Colonic mucosa (tissue), 4 donors: ENCODE data around the gene WNK2. TPM values are rescaled to one million over a fixed set of nuclear protein-coding genes. Genes with fewer than 3 reads are reported as not detected.
A peak's percentile ranks its signal among the peaks of the same experiment; 100 is the strongest.
"Not testable (repeated sequence)": the region's sequence is repeated elsewhere in the genome, so short reads cannot be mapped to it uniquely, and the experiment has no call there.

Experiments
- DNase-seq: peaks from one replicate; pipeline ENCODE4 v3.0.0-alpha.2; 2020
- H3K27ac ChIP-seq: fragments of 200-600 bp; one replicate; pipeline ENCODE4 v1.8.0; 2021
- H3K27me3 ChIP-seq: fragments of 200-600 bp; one replicate; pipeline ENCODE4 v1.8.0; 2021
- H3K36me3 ChIP-seq: fragments of 200-600 bp; one replicate; pipeline ENCODE4 v1.8.0; 2021
- H3K4me1 ChIP-seq: fragments of 200-600 bp; one replicate; pipeline ENCODE4 v1.8.0; 2021; ENCODE audit warnings: mild to moderate bottlenecking
- H3K4me3 ChIP-seq: fragments of 200-600 bp; one replicate; pipeline ENCODE4 v1.8.0; 2021
- H3K9ac ChIP-seq, 2 donors: one replicate each; pipeline ENCODE4 v1.7.0; 2013; ENCODE audit warnings: control low read depth in 2 of 2, low read depth in 2 of 2, low read length in 2 of 2
- H3K9me3 ChIP-seq: fragments of 200-600 bp; one replicate; pipeline ENCODE4 v1.8.0; 2021
- CTCF ChIP-seq: fragments of 200-600 bp; IDR thresholded peaks from one replicate; pipeline ENCODE4 v1.8.0; 2022; ENCODE audit warnings: antibody characterized with exemption, mild to moderate bottlenecking
- intact Hi-C: fragments of 100-400 bp; cut with DNase I; formaldehyde crosslinking; loops from one replicate; pipeline ENCODE4 v1.14.1; 2022
- total RNA-seq, 2 donors: library from RNA; stranded (reverse); fragmentation: NEBNext Ultra II Directional in 1 of 2; extraction: Animal tissue kit (Norgen Biotek cat#: 25700) in 1 of 2; gene quantifications; one replicate each; pipeline ENCODE4 v1.2.1, GENCODE V29; 2021
- donor health status: healthy.
- donor health status: DM: no; HTN: no; CAD: no.
- donor health status: DM: no; HTN: no; CAD: no.

Gene WNK2
- total RNA-seq, 2 donors from 2014 or later, result 161 to 238 TPM

GRCh38 chr9:93139365-93140182 is 44.4 kb upstream of the WNK2 start:
- TF ChIP-seq CTCF, result no peak
- Histone ChIP-seq H3K27me3 (no peaks in the 10 kb centered on the region), H3K9me3 (no peaks in the 10 kb centered on the region), H3K4me1 (peaks cover 5% of the 10 kb centered on the region), H3K4me3 (no peak overlapping the region), H3K36me3 (no peaks in the 10 kb centered on the region), H3K27ac (no peak overlapping the region), H3K9ac (no peak overlapping the region)
- intact Hi-C loops, result no loop called here
- DNase-seq, result no peak

GRCh38 chr9:93141771-93142483 is 42.0 kb upstream of the WNK2 start:
- no peak overlapping the region for H3K9ac ChIP-seq
- DNase-seq, result no peak
- H3K27ac ChIP-seq, result no peak overlapping the region
- H3K9me3 ChIP-seq, result no peaks in the 10 kb centered on the region
- H3K4me1 ChIP-seq, result no peaks in the 10 kb centered on the region
- no peak for TF ChIP-seq CTCF
- H3K4me3 ChIP-seq, result no peak overlapping the region
- H3K27me3 ChIP-seq, result no peaks in the 10 kb centered on the region
- H3K36me3 ChIP-seq, result no peaks in the 10 kb centered on the region
- intact Hi-C loops, result no loop called here

- H3K27me3 ChIP-seq, result no peaks in the 10 kb centered on the region
- no peaks in the 10 kb centered on the region for H3K36me3 ChIP-seq
- H3K9ac ChIP-seq, result no peak overlapping the region
- no peaks in the 10 kb centered on the region for H3K9me3 ChIP-seq
- intact Hi-C loops, result no loop called here
- peak; percentile 58 for DNase-seq
- H3K27ac ChIP-seq, result no peak overlapping the region
- H3K4me3 ChIP-seq, result no peak overlapping the region
- TF ChIP-seq CTCF, result no peak
- H3K4me1 ChIP-seq, result no peaks in the 10 kb centered on the region
Measured at GRCh38 chr9:93143830-93144530, 40.0 kb upstream of the WNK2 start.

DNA sequence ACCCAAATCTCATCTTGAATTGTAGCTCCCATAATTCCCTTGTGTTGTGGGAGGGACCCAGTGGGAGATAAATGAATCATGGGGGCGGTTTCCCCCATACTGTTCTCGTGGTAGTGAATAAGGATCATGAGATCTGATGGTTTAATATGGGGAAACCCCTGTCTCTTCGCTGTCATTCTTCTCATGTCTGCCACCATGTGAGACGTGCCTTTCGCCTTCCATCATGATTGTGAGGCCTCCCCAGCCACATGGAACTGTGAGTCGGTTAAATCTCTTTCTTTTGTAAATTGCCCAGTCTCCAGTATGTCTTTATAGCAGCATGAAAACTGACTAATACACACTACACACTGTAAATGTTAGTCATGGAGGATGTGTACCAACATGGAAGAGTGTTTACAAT is 37.2 kb upstream of the WNK2 start:
- H3K27me3 ChIP-seq, H3K4me1 ChIP-seq, H3K9ac ChIP-seq, DNase-seq, H3K9me3 ChIP-seq, H3K36me3 ChIP-seq, intact Hi-C loops, H3K4me3 ChIP-seq, H3K27ac ChIP-seq: not testable (repeated sequence)

GRCh38 chr9:93147632-93148031 is 36.3 kb upstream of the WNK2 start:
- Histone ChIP-seq H3K4me3 (no peak overlapping the region), H3K27ac (no peak overlapping the region), H3K27me3 (no peaks in the 10 kb centered on the region), H3K36me3 (no peaks in the 10 kb centered on the region), H3K9ac (no peak overlapping the region), H3K4me1 (no peaks in the 10 kb centered on the region), H3K9me3 (no peaks in the 10 kb centered on the region)
- no peak for DNase-seq
- no peak for TF ChIP-seq CTCF
- intact Hi-C loops, result no loop called here
